ENCODE results near the gene BBLN. TPM values are rescaled to one million over a fixed set of nuclear protein-coding genes. Genes with fewer than 3 reads are reported as not detected.
A peak's percentile ranks its signal among the peaks of the same experiment; 100 is the strongest.

BBLN gene
- total and polyA plus RNA-seq, 2 of the 4 experiments (the other 2 are of a cell fraction): 25.1 to 103 TPM

DNA sequence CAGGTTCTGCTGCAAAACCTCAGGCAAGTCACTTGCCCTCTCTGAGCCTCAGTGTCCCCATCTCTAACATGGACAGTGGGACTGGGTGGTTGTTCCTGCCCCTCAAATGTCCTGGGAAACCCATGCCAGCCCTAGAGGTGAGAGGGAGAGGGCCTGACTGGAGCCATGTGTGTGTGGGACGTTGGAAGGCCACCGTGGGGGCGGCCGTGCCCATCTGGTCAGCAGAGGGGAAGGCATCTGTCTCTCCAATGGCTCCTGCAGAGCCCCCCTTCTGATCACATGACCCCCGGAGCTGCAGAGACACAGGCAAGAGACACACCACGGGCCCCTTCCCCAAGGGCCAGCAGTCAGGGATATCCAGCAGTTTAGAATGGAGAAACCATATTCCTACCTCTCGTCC, 44.8 kb downstream of the BBLN start:
- no peak overlapping the region for H4K91ac ChIP-seq (ENCODE audit: insufficient read depth, low read depth, low read length)
- no peak overlapping the region for H2BK5ac ChIP-seq (ENCODE audit: low read depth, low read length, poor library complexity, severe bottlenecking)
- no peak overlapping the region for H3K27ac ChIP-seq (ENCODE audit: insufficient read depth, low read length)
- DNase-seq (no peak), ATAC-seq (ENCODE audit: low read depth) (no peak)
- dilution Hi-C loops (cut with HindIII; ENCODE audit: low sequenced_read_pairs, unreplicated experiment) (no loop called here), in situ Hi-C loops (cut with MboI; ENCODE audit: low sequenced_read_pairs) (no loop called here), intact Hi-C loops (cut with micrococcal nuclease) (no loop called here)
- peak overlapping the region; percentile 15 for H3K4ac ChIP-seq (ENCODE audit: low read depth, low read length)
- H2AK9ac ChIP-seq (replicated peaks; ENCODE audit: low read depth, low read length, poor library complexity): peak overlapping the region; percentile 87
- no CpG with 5 or more reads among the region's 7 CpGs for WGBS, 2 experiments (ENCODE audit: extremely low coverage in 2 of 2, insufficient read length in 1 of 2)
- POLR2A ChIA-PET (ENCODE audit: unreplicated experiment): no interaction called here
- no peak overlapping the region for H2BK20ac ChIP-seq (ENCODE audit: low read depth, low read length)
- TF ChIP-seq, protein P1, sequence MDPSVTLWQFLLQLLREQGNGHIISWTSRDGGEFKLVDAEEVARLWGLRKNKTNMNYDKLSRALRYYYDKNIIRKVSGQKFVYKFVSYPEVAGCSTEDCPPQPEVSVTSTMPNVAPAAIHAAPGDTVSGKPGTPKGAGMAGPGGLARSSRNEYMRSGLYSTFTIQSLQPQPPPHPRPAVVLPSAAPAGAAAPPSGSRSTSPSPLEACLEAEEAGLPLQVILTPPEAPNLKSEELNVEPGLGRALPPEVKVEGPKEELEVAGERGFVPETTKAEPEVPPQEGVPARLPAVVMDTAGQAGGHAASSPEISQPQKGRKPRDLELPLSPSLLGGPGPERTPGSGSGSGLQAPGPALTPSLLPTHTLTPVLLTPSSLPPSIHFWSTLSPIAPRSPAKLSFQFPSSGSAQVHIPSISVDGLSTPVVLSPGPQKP (IDR thresholded peaks at IDR 0.05; ENCODE audit: borderline replicate concordance, low read depth, low read length): no peak
- TF ChIP-seq MXI1 (IDR thresholded peaks at IDR 0.05; ENCODE audit: borderline replicate concordance, low read depth, low read length): no peak
- TF ChIP-seq FOS (IDR thresholded peaks at IDR 0.05; ENCODE audit: low read depth, low read length): no peak
- TF ChIP-seq MAZ (IDR thresholded peaks at IDR 0.05; ENCODE audit: borderline replicate concordance, low read depth, low read length): no peak
- no peak for TF ChIP-seq BHLHE40 (IDR thresholded peaks at IDR 0.05; ENCODE audit: low read depth, low read length)
- TF ChIP-seq RCOR1 (IDR thresholded peaks at IDR 0.05; ENCODE audit: insufficient replicate concordance, low read length): no peak
- peaks cover 3% of the 10 kb centered on the region; the same call in 1 of the 2 replicates for H3K9me1 ChIP-seq (ENCODE audit: insufficient read depth, low read length)
- H3K9me3 ChIP-seq (ENCODE audit: control insufficient read depth, insufficient read depth, low read length): no peaks in the 10 kb centered on the region
- no peak overlapping the region; the same call in 1 of the 2 replicates for H3K14ac ChIP-seq (replicated peaks; ENCODE audit: low read depth, low read length)
- no peaks in the 10 kb centered on the region for H3K27me3 ChIP-seq (ENCODE audit: control insufficient read depth, insufficient read depth, low read length)
- H4K8ac ChIP-seq (ENCODE audit: low read depth in 2 of 2, low read length in 2 of 2): no peak overlapping the region
- H3K23ac ChIP-seq (ENCODE audit: low read depth, low read length): no peak overlapping the region
- H3K4me2 ChIP-seq (ENCODE audit: low read depth, low read length): no peak overlapping the region
- CTCF ChIA-PET: no interaction called here
- H2BK15ac ChIP-seq (ENCODE audit: low read depth, low read length): no peak overlapping the region
- no peak overlapping the region for H3K56ac ChIP-seq (ENCODE audit: extremely low read depth, insufficient read depth, low read length)
- no peak overlapping the region for H4K5ac ChIP-seq (ENCODE audit: low read depth, low read length)
- H3K36me3 ChIP-seq (ENCODE audit: control insufficient read depth, insufficient read depth, low read length): no peaks in the 10 kb centered on the region
- no peak overlapping the region for H3K18ac ChIP-seq (ENCODE audit: low read depth, low read length)
- H2AK5ac ChIP-seq (ENCODE audit: low read depth, low read length): peak overlapping the region; percentile 54; the same call in 1 of the 2 replicates
- no peak overlapping the region for H2BK120ac ChIP-seq (ENCODE audit: low read depth, low read length)
- peaks cover 0 to 4% of the 10 kb centered on the region in 2 experiments; a peak in 1 of 4 replicates for H3K79me1 ChIP-seq (ENCODE audit: low read depth in 1 of 2, low read length in 2 of 2)
- peak overlapping the region; percentile 95 for H2AFZ ChIP-seq (replicated peaks; ENCODE audit: low read length, poor library complexity)
- no peak overlapping the region for H3K9ac ChIP-seq (ENCODE audit: low read depth, low read length)
- H3K4me3 ChIP-seq (ENCODE audit: insufficient read depth, low read depth, low read length): no peak overlapping the region
- no TSS peak for BruUV-seq (replicated peaks)
- H3K4me1 ChIP-seq (ENCODE audit: control insufficient read depth, insufficient read depth, low read length): no peaks in the 10 kb centered on the region; the same call in 1 of the 2 replicates
- peaks cover 3% of the 10 kb centered on the region; the same call in 1 of the 2 replicates for H4K20me1 ChIP-seq (ENCODE audit: insufficient read depth, low read length)
